Sigmoid colon (tissue), 4 donors: ENCODE data around the gene TPM4.
A peak's percentile ranks its signal among the peaks of the same experiment; 100 is the strongest.

ENCODE experiments used
- EP300 ChIP-seq, 4 donors: sonication (generic); formaldehyde crosslinking; IDR thresholded peaks; one replicate each; pipeline ENCODE4 v1.6.1; 2017; ENCODE audit warnings: antibody characterized with exemption in 4 of 4
- POLR2A ChIP-seq, 2 donors: fragments of 450-650 bp; IDR thresholded peaks; one replicate each; pipeline ENCODE4 v1.6.1; 2016; ENCODE audit warnings: antibody characterized with exemption in 2 of 2, mild to moderate bottlenecking in 2 of 2, moderate library complexity in 2 of 2
- POLR2AphosphoS5 ChIP-seq, 4 donors: sonication (generic); formaldehyde crosslinking; IDR thresholded peaks; one replicate each; pipeline ENCODE4 v1.6.1; 2017; ENCODE audit warnings: antibody characterized with exemption in 4 of 4
- TF ChIP-seq, protein P1 (sequence below), 4 experiments: fragments of 450-650 bp in 3 of 4; fragments of 200-600 bp in 1 of 4; IDR thresholded peaks; one replicate each; pipeline ENCODE4 v1.5.1; 2016 to 2019; ENCODE audit warnings: antibody characterized with exemption in 4 of 4, mild to moderate bottlenecking in 3 of 4, moderate library complexity in 2 of 4

DNA sequence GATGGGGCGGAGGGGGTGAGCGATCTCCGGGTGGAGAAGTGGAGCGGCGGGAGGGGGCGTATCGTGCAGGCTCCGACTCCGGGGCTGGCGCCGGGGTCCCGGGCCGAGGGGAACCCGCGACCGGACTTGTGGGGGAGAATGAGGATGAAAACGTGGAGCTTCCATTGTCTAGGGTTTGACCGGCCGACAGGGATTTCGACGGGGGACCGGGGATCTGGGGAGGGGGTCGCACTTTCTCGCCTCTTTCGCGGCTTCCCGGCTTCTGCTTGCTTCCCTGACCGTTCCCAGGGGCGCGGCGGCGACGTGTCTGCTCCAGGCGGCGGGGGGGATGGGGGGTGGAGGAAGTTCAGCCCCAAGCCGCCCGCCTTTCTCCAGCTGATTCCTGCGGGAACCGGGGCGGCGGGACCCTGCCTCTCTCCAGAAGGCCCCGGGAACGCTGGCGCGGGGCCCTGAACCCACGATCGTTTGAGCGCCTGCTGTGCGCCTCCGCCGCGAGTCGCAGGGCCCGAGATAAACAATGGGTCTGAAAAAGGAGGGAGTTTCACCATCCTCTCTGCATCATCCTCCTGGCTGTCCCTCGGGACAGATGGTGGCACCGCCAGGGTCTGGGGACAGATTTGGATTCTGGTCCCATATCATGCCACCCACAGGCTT lies 790 bp downstream of the TPM4 start:
- TF ChIP-seq POLR2A (IDR thresholded peaks at IDR 0.05) (no peak), EP300 (IDR thresholded peaks at IDR 0.05) (peak in 1 of 4 donors; percentile 37), POLR2AphosphoS5 (IDR thresholded peaks at IDR 0.05) (peak; percentile 55 to 74 (median 63))
- TF ChIP-seq, protein P1, sequence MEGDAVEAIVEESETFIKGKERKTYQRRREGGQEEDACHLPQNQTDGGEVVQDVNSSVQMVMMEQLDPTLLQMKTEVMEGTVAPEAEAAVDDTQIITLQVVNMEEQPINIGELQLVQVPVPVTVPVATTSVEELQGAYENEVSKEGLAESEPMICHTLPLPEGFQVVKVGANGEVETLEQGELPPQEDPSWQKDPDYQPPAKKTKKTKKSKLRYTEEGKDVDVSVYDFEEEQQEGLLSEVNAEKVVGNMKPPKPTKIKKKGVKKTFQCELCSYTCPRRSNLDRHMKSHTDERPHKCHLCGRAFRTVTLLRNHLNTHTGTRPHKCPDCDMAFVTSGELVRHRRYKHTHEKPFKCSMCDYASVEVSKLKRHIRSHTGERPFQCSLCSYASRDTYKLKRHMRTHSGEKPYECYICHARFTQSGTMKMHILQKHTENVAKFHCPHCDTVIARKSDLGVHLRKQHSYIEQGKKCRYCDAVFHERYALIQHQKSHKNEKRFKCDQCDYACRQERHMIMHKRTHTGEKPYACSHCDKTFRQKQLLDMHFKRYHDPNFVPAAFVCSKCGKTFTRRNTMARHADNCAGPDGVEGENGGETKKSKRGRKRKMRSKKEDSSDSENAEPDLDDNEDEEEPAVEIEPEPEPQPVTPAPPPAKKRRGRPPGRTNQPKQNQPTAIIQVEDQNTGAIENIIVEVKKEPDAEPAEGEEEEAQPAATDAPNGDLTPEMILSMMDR (IDR thresholded peaks at IDR 0.05): no peak
